Smooth muscle cell (in vitro differentiated cells): Measurements from ENCODE around the gene CMC1. TPM values are rescaled to one million over a fixed set of nuclear protein-coding genes. Genes with fewer than 3 reads are reported as not detected.

Experiments
- DNase-seq: peaks from one replicate; lab custom pipeline; 2025; ENCODE audit not compliant: unreplicated experiment; lab: John Stamatoyannopoulos, UW
- H2AFZ ChIP-seq: fragments of 200-600 bp; sonication (generic); 2 replicates; pipeline ENCODE4 v1.6.0; 2016; ENCODE audit warnings: antibody characterized with exemption, low read depth, mild to moderate bottlenecking
- H3F3A ChIP-seq: fragments of 200-600 bp; sonication (generic); 2 replicates; pipeline ENCODE4 v1.6.0; 2017; ENCODE audit warnings: antibody characterized with exemption, low read depth
- H3K27ac ChIP-seq: fragments of 200-600 bp; sonication (generic); 2 replicates; pipeline ENCODE4 v1.5.1; 2016; ENCODE audit warnings: low read depth, mild to moderate bottlenecking
- H3K27me3 ChIP-seq: fragments of 200-600 bp; sonication (generic); 2 replicates; pipeline ENCODE4 v1.6.1; 2016; ENCODE audit warnings: low read depth, mild to moderate bottlenecking
- H3K36me3 ChIP-seq: fragments of 200-600 bp; sonication (generic); 2 replicates; pipeline ENCODE4 v1.5.1; 2016; ENCODE audit warnings: low read depth
- H3K4me1 ChIP-seq: fragments of 200-600 bp; sonication (generic); 2 replicates; pipeline ENCODE4 v1.5.1; 2016; ENCODE audit warnings: low read depth
- H3K4me2 ChIP-seq: fragments of 200-600 bp; sonication (generic); 2 replicates; pipeline ENCODE4 v1.6.0; 2016; ENCODE audit warnings: mild to moderate bottlenecking
- H3K4me3 ChIP-seq: fragments of 200-600 bp; sonication (generic); 2 replicates; pipeline ENCODE4 v1.5.1; 2016; ENCODE audit warnings: mild to moderate bottlenecking
- H3K79me2 ChIP-seq: fragments of 200-600 bp; sonication (generic); 2 replicates; pipeline ENCODE4 v1.6.0; 2016; ENCODE audit warnings: low read depth, mild to moderate bottlenecking
- H3K9ac ChIP-seq: fragments of 200-600 bp; sonication (generic); 2 replicates; pipeline ENCODE4 v1.6.0; 2016; ENCODE audit warnings: low read depth
- H3K9me3 ChIP-seq: fragments of 200-600 bp; sonication (generic); replicated peaks from 2 replicates; pipeline ENCODE4 v1.5.1; 2016; ENCODE audit warnings: low read depth
- H4K20me1 ChIP-seq: fragments of 200-600 bp; sonication (generic); 2 replicates; pipeline ENCODE4 v1.6.0; 2016; ENCODE audit warnings: low read depth
- WGBS: methylation state at CpG from one replicate; pipeline ENCODE4 v1.1.7; 2016; ENCODE audit warnings: low lambda C conversion rate; 5-methylcytosine and 5-hydroxymethylcytosine counted together
- polyA plus RNA-seq: library from polyadenylated mRNA; unstranded; fragments of >200 nt; fragmentation: Nextera tagmentation; extraction: Ambion mirVana; gene quantifications from 2 replicates; pipeline ENCODE4 v1.2.1, GENCODE V29; 2016
- total RNA-seq: library from RNA; depleted of rRNA; stranded (reverse); fragments of >200 nt; gene quantifications from 2 replicates; pipeline ENCODE4 v1.2.3, GENCODE V29; 2014
- TF ChIP-seq, protein P1 (sequence below): fragments of 200-600 bp; sonication (generic); IDR thresholded peaks from 2 replicates; pipeline ENCODE4 v1.5.1; 2017; ENCODE audit warnings: borderline replicate concordance, mild to moderate bottlenecking, antibody characterized with exemption; ENCODE audit not compliant: insufficient read depth, poor library complexity, severe bottlenecking

Gene CMC1
- total and polyA plus RNA-seq, 2 experiments from 2014 or later = 23.0 to 41.4 TPM

DNA sequence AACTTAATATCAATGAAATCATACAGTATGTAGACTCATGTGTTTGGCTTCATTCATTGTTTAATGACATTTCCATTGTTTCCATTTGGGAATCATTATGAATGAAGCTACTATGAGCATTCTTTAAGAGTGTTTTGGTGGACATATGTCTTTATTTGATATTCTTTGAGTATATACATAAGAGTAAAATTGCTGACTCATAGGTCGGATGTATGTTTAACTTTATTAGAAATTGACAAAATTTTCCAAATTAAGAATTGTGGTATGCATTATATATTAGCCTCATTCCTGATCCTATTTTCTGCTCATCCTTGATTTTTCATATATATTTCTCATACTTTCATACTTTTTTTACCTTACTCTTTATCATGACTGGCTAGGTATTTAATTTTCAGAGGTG, 28.7 kb upstream of the CMC1 start:
- H4K20me1 ChIP-seq = no peaks in the 10 kb centered on the region
- H3K4me3 ChIP-seq = no peak overlapping the region
- WGBS = 87% methylated on average over 1 of the region's 1 CpG
- no peaks in the 10 kb centered on the region for H3K4me1 ChIP-seq
- TF ChIP-seq, protein P1, sequence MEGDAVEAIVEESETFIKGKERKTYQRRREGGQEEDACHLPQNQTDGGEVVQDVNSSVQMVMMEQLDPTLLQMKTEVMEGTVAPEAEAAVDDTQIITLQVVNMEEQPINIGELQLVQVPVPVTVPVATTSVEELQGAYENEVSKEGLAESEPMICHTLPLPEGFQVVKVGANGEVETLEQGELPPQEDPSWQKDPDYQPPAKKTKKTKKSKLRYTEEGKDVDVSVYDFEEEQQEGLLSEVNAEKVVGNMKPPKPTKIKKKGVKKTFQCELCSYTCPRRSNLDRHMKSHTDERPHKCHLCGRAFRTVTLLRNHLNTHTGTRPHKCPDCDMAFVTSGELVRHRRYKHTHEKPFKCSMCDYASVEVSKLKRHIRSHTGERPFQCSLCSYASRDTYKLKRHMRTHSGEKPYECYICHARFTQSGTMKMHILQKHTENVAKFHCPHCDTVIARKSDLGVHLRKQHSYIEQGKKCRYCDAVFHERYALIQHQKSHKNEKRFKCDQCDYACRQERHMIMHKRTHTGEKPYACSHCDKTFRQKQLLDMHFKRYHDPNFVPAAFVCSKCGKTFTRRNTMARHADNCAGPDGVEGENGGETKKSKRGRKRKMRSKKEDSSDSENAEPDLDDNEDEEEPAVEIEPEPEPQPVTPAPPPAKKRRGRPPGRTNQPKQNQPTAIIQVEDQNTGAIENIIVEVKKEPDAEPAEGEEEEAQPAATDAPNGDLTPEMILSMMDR = no peak
- no peak overlapping the region for H3K27ac ChIP-seq
- no peaks in the 10 kb centered on the region for H3K9me3 ChIP-seq
- H3K36me3 ChIP-seq = no peaks in the 10 kb centered on the region
- H3K9ac ChIP-seq = no peak overlapping the region
- H3F3A ChIP-seq = no peaks in the 10 kb centered on the region
- no peaks in the 10 kb centered on the region for H3K27me3 ChIP-seq
- H2AFZ ChIP-seq = no peak overlapping the region
- no peaks in the 10 kb centered on the region for H3K79me2 ChIP-seq
- DNase-seq = no peak
- no peak overlapping the region for H3K4me2 ChIP-seq

DNA sequence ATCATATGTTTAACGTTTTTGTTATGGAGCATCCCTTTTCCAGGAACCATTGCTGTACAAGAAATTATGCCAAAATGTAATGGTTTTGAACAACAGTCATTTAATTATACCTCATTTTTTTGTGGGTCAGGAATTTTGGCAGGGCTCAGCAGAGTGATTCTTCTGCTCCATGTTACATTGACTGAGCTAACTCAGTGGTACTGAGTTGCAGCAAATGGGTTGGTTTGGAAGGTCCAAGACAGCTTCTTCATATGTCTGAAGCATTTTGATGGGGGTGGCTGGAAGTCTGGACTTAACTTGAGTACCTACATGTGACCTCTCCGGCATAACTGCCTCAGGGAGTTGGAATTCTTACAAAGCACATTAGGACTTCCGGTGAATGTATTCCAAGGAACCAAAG, 26.0 kb upstream of the CMC1 start:
- H3K36me3 ChIP-seq = no peaks in the 10 kb centered on the region
- DNase-seq = no peak
- no peak overlapping the region for H3K27ac ChIP-seq
- WGBS = 93% methylated on average over 3 of the region's 3 CpGs
- no peak overlapping the region for H3K4me3 ChIP-seq
- no peak overlapping the region for H3K4me2 ChIP-seq
- H4K20me1 ChIP-seq = no peaks in the 10 kb centered on the region
- no peaks in the 10 kb centered on the region for H3K4me1 ChIP-seq
- no peak overlapping the region for H2AFZ ChIP-seq
- no peaks in the 10 kb centered on the region for H3F3A ChIP-seq
- H3K9ac ChIP-seq = no peak overlapping the region
- no peaks in the 10 kb centered on the region for H3K9me3 ChIP-seq
- TF ChIP-seq, protein P1 = no peak
- no peaks in the 10 kb centered on the region for H3K27me3 ChIP-seq
- no peaks in the 10 kb centered on the region for H3K79me2 ChIP-seq

DNA sequence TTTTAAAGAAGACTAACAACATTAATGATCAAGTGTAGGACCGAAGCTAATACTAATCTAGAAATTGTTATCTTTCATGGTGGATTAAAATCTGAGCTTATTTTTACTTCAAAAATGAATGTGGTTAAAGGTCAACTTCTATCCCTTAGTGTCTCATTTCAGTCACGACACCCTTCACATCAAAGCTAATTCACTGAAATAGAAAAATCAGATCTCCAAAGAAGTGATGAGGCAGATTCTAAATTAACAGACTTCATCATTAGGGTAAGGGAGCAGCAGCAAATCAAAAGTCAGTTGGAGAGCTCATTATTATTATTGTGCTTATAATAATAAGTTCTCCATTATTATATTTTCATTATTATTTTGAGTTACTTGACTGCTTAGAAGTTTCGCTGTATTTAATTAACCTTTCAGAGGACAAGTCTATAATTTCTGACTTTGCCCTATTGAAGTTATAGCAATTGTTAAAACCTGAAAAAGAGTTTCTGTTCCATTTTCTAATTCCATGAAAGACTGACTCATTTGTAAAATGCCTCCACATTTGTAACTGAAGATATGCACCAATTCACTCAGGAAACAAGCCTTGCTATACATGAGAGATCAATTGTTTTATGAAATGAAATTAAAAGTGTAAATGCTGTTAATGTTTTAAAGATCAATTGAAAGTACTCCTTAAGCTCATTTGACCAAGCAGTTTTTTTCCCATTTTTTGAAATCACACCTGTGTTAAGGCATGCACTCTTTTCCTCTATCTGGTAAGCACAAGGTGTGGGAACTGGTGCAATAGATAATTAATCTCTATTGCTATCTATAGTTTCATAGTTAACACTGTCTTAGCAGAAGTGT, 23.1 kb upstream of the CMC1 start:
- H3K4me3 ChIP-seq = no peak overlapping the region
- H3K36me3 ChIP-seq = no peaks in the 10 kb centered on the region
- H3F3A ChIP-seq = no peaks in the 10 kb centered on the region
- TF ChIP-seq, protein P1 = no peak
- no peak overlapping the region for H2AFZ ChIP-seq
- no peak overlapping the region for H3K9ac ChIP-seq
- DNase-seq = no peak
- no peak overlapping the region for H3K4me2 ChIP-seq
- no peaks in the 10 kb centered on the region for H3K27me3 ChIP-seq
- no peaks in the 10 kb centered on the region for H4K20me1 ChIP-seq
- H3K27ac ChIP-seq = no peak overlapping the region
- whole genome bisulfite sequencing = 93% methylated on average over 3 of the region's 3 CpGs
- no peaks in the 10 kb centered on the region for H3K4me1 ChIP-seq
- H3K79me2 ChIP-seq = no peaks in the 10 kb centered on the region
- no peaks in the 10 kb centered on the region for H3K9me3 ChIP-seq

DNA sequence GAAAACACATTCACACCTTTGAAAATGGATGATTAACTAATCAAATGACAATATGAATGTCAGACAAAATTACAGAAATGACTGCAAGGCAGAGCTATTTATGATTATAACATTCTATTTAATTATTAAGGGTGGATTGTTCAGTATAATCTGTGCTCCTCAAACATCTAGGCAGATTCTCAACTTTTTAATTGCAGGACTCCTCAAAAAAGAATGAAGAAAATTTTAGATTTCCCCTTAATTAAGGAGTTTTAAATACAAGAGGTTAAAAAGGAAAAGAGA, 22.6 kb upstream of the CMC1 start:
- Histone ChIP-seq H3K36me3 (no peaks in the 10 kb centered on the region), H3K9me3 (no peaks in the 10 kb centered on the region), H3K4me2 (no peak overlapping the region), H3F3A (no peaks in the 10 kb centered on the region), H3K4me3 (no peak overlapping the region), H3K27ac (no peak overlapping the region), H2AFZ (no peak overlapping the region), H3K79me2 (no peaks in the 10 kb centered on the region), H3K4me1 (no peaks in the 10 kb centered on the region), H3K27me3 (no peaks in the 10 kb centered on the region), H4K20me1 (no peaks in the 10 kb centered on the region), H3K9ac (no peak overlapping the region)
- DNase-seq = no peak
- TF ChIP-seq, protein P1 = no peak
